ENCODE results near the gene RAD1.

RAD1 gene, protein sequence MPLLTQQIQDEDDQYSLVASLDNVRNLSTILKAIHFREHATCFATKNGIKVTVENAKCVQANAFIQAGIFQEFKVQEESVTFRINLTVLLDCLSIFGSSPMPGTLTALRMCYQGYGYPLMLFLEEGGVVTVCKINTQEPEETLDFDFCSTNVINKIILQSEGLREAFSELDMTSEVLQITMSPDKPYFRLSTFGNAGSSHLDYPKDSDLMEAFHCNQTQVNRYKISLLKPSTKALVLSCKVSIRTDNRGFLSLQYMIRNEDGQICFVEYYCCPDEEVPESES

DNA sequence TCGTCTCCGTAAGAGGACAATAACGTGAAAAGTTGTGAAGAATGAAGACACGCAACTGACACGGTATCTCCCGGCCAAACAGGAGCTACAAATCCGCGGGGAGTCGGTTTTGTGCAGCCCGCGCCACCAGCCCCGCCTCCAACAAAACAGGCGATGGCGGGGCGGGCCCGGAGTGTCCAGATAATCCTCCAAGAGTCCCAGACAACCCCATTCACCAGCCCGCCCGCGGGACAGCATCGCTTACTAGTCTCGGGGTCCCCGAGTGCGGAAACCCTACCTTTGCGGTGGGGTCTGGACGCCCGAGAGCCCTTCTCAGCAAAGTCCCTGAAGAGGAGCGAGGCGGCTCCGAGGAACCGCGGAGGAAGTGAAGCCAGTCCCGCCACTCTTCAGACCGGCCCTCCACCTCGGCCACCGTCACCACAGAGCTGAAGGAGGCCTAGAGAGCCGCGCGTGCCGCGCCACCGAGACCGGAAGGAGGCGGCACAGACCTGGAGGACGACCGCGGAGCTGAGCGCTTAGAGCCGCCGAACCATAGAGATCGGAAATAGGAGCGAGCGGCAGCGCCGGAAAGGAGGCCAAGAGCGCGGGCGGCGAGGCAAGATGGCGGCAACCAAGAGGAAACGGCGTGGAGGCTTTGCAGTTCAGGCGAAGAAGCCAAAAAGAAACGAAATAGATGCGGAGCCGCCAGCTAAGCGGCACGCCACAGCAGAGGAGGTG lies at the start of gene RAD1, which contains the start of gene BRIX1:
Gene RAD1 (minus strand): TSS at position 366 of the 717 bp plus-strand sequence. CDS start 612 bp downstream, outside the sequence.
Gene BRIX1 (plus strand): TSS at position 573 of the 717 bp plus-strand sequence. CDS start 28 bp downstream, at position 601.
- ChIA-PET POLR2A (ENCODE audit: low non-redundant PET) (interaction anchor here (0.5 to 1.4 kb wide), 5 partner anchors 8 to 330 kb away, joined by 3 to 6 read pairs (median 4); partner anchors contain the start of genes DNAJC21 and TTC23L), CTCF (no interaction called here)
- peak; percentile 88 for DNase-seq (ENCODE audit: low spot score)
- H3K27ac ChIP-seq: peak within 1 kb of the TSS; percentile 92
- TF ChIP-seq CTCF (conservative IDR thresholded peaks at IDR 0.05; ENCODE audit: low read depth): no peak

DNA sequence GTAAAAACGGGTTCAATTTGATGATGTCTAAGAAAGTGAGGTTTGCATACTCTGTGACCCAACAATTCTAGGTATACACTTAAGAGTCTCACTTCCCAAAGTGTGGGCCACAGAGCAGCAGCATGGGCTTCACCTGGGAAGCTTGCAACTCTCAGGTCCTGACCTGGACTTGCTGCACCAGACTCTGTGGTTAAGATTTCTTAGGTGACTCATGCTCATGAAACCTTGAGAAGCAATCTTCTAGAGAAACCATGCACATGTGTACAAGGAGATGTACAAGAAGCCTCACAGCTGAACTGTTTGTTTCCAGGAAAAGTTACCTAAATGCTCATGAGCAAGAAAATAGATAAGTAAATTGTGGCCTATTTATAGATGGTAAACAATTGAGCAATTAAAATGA lies 44.0 kb upstream of the RAD1 start:
- no peak overlapping the region for H3K27ac ChIP-seq
- CTCF ChIA-PET: interaction anchor here (0.6 to 0.9 kb wide), 3 partner anchors 9 to 1537 kb away, joined by 3 read pairs; no protein-coding TSS in a partner anchor
- DNase-seq (ENCODE audit: low spot score): peak; percentile 19
- no peak for TF ChIP-seq CTCF (conservative IDR thresholded peaks at IDR 0.05; ENCODE audit: low read depth)
- POLR2A ChIA-PET (ENCODE audit: low non-redundant PET): no interaction called here

GRCh38 chr5:34957857-34958690 lies 42.8 kb upstream of the RAD1 start:
- peak; percentile 71 for TF ChIP-seq CTCF (conservative IDR thresholded peaks at IDR 0.05; ENCODE audit: low read depth)
- DNase-seq (ENCODE audit: low spot score): peak; percentile 36
- ChIA-PET POLR2A (ENCODE audit: low non-redundant PET) (no interaction called here), CTCF (interaction anchor here (0.5 to 0.7 kb wide), 4 partner anchors 13 to 393 kb away, joined by 3 to 6 read pairs (median 4); no protein-coding TSS in a partner anchor)
- no peak overlapping the region for H3K27ac ChIP-seq

- H3K27ac ChIP-seq: no peak overlapping the region
- no peak for TF ChIP-seq CTCF (conservative IDR thresholded peaks at IDR 0.05; ENCODE audit: low read depth)
- ChIA-PET POLR2A (ENCODE audit: low non-redundant PET) (no interaction called here), CTCF (interaction anchor here (0.5 to 0.7 kb wide), 4 partner anchors 13 to 66 kb away, joined by 3 to 6 read pairs (median 3); no protein-coding TSS in a partner anchor)
- DNase-seq (ENCODE audit: low spot score): no peak
Measured at GRCh38 chr5:34957321-34957720, 42.0 kb upstream of the RAD1 start.

DNA sequence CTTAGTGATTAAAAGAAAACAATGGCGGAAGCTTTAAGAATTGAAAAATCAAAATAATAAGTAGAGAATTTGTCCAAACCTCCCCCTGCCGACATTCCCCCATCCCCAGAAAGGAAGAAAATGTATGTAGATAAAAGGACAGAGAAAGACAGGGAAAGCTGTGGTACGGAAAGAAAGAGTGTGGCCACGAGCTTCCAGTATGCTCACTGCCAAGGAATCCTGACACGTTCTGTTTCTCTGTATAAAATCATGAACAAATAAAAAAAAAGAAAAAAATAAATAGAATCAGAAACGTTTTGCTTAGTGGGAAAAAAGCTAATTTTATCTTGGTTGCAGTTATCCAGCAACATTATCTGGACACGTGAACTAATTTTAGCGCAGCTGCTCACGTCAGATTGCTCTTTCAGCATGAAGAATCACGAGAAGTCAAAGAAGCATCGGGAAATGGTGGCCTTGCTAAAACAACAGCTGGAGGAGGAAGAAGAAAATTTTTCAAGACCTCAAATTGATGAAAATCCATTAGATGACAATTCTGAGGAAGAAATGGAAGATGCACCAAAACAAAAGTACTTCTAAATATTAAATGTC lies 29.2 kb upstream of the RAD1 start:
- CTCF ChIA-PET: interaction anchor here (0.6 to 0.7 kb wide), 2 partner anchors 13 to 1134 kb away, joined by 3 read pairs; no protein-coding TSS in a partner anchor
- no peak for TF ChIP-seq CTCF (conservative IDR thresholded peaks at IDR 0.05; ENCODE audit: low read depth)

More for the DNA sequence above, 29.2 kb upstream of the RAD1 start:
- DNase-seq (ENCODE audit: low spot score): no peak
- POLR2A ChIA-PET (ENCODE audit: low non-redundant PET): no interaction called here
- H3K27ac ChIP-seq: no peak overlapping the region
